ENCODE data around the gene GMFB. TPM values are rescaled to one million over a fixed set of nuclear protein-coding genes. Genes with fewer than 3 reads are reported as not detected.

The GMFB gene
- total and polyA plus RNA-seq, 9 of the 15 experiments (the other 6 are each of a cell fraction or from before 2014, with no cell fraction given), result 14.0 to 31.7 (median 20.5) TPM

DNA sequence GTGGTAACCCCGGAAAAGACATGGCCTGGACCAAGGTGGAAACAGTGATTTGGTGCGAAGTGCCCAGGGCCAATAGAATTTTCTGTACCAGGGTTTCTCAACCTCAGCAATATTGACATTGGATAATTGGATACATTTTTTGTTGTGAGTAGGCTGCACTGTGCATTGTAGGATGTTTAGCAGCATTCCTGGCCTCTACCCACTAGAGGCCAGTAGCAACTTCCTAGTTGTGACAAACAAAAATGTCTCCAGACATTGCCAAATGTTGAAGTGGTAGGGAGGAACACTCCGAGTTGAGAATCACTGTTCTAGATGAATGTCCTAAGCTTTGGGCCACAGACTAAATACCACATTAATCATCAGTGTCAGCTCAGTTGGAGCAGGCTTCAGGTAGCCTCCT, 14.7 kb upstream of the GMFB start (continued):
- 0 out of 2 replicates have a peak, but pooled peaks have one; percentile 23 for TF ChIP-seq TEAD4 (IDR thresholded peaks at IDR 0.05; ENCODE audit: low read length)
- no peak for TF ChIP-seq TEAD4 (CRISPR knock-in tag; IDR thresholded peaks at IDR 0.05; ENCODE audit: borderline replicate concordance)
- TF ChIP-seq, protein P1, sequence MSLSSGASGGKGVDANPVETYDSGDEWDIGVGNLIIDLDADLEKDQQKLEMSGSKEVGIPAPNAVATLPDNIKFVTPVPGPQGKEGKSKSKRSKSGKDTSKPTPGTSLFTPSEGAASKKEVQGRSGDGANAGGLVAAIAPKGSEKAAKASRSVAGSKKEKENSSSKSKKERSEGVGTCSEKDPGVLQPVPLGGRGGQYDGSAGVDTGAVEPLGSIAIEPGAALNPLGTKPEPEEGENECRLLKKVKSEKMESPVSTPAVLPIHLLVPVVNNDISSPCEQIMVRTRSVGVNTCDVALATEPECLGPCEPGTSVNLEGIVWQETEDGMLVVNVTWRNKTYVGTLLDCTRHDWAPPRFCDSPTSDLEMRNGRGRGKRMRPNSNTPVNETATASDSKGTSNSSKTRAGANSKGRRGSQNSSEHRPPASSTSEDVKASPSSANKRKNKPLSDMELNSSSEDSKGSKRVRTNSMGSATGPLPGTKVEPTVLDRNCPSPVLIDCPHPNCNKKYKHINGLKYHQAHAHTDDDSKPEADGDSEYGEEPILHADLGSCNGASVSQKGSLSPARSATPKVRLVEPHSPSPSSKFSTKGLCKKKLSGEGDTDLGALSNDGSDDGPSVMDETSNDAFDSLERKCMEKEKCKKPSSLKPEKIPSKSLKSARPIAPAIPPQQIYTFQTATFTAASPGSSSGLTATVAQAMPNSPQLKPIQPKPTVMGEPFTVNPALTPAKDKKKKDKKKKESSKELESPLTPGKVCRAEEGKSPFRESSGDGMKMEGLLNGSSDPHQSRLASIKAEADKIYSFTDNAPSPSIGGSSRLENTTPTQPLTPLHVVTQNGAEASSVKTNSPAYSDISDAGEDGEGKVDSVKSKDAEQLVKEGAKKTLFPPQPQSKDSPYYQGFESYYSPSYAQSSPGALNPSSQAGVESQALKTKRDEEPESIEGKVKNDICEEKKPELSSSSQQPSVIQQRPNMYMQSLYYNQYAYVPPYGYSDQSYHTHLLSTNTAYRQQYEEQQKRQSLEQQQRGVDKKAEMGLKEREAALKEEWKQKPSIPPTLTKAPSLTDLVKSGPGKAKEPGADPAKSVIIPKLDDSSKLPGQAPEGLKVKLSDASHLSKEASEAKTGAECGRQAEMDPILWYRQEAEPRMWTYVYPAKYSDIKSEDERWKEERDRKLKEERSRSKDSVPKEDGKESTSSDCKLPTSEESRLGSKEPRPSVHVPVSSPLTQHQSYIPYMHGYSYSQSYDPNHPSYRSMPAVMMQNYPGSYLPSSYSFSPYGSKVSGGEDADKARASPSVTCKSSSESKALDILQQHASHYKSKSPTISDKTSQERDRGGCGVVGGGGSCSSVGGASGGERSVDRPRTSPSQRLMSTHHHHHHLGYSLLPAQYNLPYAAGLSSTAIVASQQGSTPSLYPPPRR (CRISPR knock-in tag; IDR thresholded peaks at IDR 0.05; ENCODE audit: borderline replicate concordance), result no peak
- TF ChIP-seq GATAD2A (IDR thresholded peaks at IDR 0.05), result no peak
- TF ChIP-seq FOXM1 (IDR thresholded peaks at IDR 0.05; ENCODE audit: low read depth), result no peak
- TF ChIP-seq FOXM1 (CRISPR knock-in tag; IDR thresholded peaks at IDR 0.05; ENCODE audit: low read depth), result no peak
- TF ChIP-seq RFX1 (IDR thresholded peaks at IDR 0.05), result no peak
- no peak for TF ChIP-seq HDAC1 (IDR thresholded peaks at IDR 0.05)
- TF ChIP-seq, protein P2, sequence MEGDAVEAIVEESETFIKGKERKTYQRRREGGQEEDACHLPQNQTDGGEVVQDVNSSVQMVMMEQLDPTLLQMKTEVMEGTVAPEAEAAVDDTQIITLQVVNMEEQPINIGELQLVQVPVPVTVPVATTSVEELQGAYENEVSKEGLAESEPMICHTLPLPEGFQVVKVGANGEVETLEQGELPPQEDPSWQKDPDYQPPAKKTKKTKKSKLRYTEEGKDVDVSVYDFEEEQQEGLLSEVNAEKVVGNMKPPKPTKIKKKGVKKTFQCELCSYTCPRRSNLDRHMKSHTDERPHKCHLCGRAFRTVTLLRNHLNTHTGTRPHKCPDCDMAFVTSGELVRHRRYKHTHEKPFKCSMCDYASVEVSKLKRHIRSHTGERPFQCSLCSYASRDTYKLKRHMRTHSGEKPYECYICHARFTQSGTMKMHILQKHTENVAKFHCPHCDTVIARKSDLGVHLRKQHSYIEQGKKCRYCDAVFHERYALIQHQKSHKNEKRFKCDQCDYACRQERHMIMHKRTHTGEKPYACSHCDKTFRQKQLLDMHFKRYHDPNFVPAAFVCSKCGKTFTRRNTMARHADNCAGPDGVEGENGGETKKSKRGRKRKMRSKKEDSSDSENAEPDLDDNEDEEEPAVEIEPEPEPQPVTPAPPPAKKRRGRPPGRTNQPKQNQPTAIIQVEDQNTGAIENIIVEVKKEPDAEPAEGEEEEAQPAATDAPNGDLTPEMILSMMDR (IDR thresholded peaks at IDR 0.05 in 2 of 3, conservative IDR thresholded peaks at IDR 0.05 in 1 of 3; ENCODE audit: insufficient read depth in 2 of 3, low read depth in 1 of 3, low read length in 3 of 3), result peak in 2 of 3 experiments; percentile 34 to 55; a peak in 2 of 6 replicates
- TF ChIP-seq, protein P3, sequence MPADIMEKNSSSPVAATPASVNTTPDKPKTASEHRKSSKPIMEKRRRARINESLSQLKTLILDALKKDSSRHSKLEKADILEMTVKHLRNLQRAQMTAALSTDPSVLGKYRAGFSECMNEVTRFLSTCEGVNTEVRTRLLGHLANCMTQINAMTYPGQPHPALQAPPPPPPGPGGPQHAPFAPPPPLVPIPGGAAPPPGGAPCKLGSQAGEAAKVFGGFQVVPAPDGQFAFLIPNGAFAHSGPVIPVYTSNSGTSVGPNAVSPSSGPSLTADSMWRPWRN (IDR thresholded peaks at IDR 0.05; ENCODE audit: low read depth), result no peak
- no peak for TF ChIP-seq LCOR (CRISPR knock-in tag; IDR thresholded peaks at IDR 0.05)
- TF ChIP-seq CEBPB (tag; IDR thresholded peaks at IDR 0.05), result 0 out of 2 replicates have a peak, but pooled peaks have one; percentile 12
- TF ChIP-seq, protein P4, sequence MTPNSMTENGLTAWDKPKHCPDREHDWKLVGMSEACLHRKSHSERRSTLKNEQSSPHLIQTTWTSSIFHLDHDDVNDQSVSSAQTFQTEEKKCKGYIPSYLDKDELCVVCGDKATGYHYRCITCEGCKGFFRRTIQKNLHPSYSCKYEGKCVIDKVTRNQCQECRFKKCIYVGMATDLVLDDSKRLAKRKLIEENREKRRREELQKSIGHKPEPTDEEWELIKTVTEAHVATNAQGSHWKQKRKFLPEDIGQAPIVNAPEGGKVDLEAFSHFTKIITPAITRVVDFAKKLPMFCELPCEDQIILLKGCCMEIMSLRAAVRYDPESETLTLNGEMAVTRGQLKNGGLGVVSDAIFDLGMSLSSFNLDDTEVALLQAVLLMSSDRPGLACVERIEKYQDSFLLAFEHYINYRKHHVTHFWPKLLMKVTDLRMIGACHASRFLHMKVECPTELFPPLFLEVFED (CRISPR knock-in tag; conservative IDR thresholded peaks at IDR 0.05), result no peak
- TF ChIP-seq RCOR1 (IDR thresholded peaks at IDR 0.05; ENCODE audit: borderline replicate concordance in 1 of 2, low read depth in 2 of 2, low read length in 2 of 2), result no peak
- TF ChIP-seq, protein P5, sequence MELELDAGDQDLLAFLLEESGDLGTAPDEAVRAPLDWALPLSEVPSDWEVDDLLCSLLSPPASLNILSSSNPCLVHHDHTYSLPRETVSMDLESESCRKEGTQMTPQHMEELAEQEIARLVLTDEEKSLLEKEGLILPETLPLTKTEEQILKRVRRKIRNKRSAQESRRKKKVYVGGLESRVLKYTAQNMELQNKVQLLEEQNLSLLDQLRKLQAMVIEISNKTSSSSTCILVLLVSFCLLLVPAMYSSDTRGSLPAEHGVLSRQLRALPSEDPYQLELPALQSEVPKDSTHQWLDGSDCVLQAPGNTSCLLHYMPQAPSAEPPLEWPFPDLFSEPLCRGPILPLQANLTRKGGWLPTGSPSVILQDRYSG (tag; conservative IDR thresholded peaks at IDR 0.05; ENCODE audit: low read depth), result no peak
